RWPE2 (cell line): ENCODE results near the gene IPPK.

Experiments used
- ATAC-seq: fragments of 200-7000 bp; cut with Tn5 transposase; 3 replicates; pipeline ENCODE4 v1.9.1; 2021; ENCODE audit warnings: low read depth
- DNase-seq: peaks from one replicate; pipeline ENCODE4 v3.0.0-alpha.2; 2020; ENCODE audit warnings: low spot score
- H3K27ac ChIP-seq: fragments of 450-650 bp; 2 replicates; pipeline ENCODE4 v1.5.1; 2017; ENCODE audit warnings: mild to moderate bottlenecking; ENCODE audit not compliant: poor library complexity, severe bottlenecking
- H3K27me3 ChIP-seq: fragments of 250-450 bp; sonication (Bioruptor Pico); 2 replicates; pipeline ENCODE4 v1.5.1; 2021; ENCODE audit warnings: mild to moderate bottlenecking, moderate library complexity; ENCODE audit not compliant: insufficient read depth, poor library complexity, severe bottlenecking
- H3K36me3 ChIP-seq: fragments of 250-450 bp; sonication (Bioruptor Pico); 2 replicates; pipeline ENCODE4 v1.5.1; 2020; ENCODE audit warnings: low read depth, mild to moderate bottlenecking, moderate library complexity
- H3K4me1 ChIP-seq: fragments of 250-450 bp; sonication (Bioruptor Pico); 2 replicates; pipeline ENCODE4 v1.5.1; 2021; ENCODE audit warnings: mild to moderate bottlenecking, moderate library complexity; ENCODE audit not compliant: insufficient read depth, poor library complexity, severe bottlenecking
- H3K4me3 ChIP-seq: fragments of 250-450 bp; sonication (Bioruptor Pico); 2 replicates; pipeline ENCODE4 v1.5.1; 2021; ENCODE audit warnings: mild to moderate bottlenecking, moderate library complexity; ENCODE audit not compliant: severe bottlenecking
- H3K9me3 ChIP-seq: fragments of 250-450 bp; sonication (Bioruptor Pico); 2 replicates; pipeline ENCODE4 v1.5.1; 2021; ENCODE audit warnings: mild to moderate bottlenecking, moderate library complexity; ENCODE audit not compliant: severe bottlenecking
- TF ChIP-seq, protein P1 (sequence below): fragments of 450-650 bp; IDR thresholded peaks from one replicate; pipeline ENCODE4 v1.5.1; 2017; ENCODE audit warnings: mild to moderate bottlenecking, moderate library complexity; ENCODE audit not compliant: poor library complexity, severe bottlenecking

The IPPK gene

DNA sequence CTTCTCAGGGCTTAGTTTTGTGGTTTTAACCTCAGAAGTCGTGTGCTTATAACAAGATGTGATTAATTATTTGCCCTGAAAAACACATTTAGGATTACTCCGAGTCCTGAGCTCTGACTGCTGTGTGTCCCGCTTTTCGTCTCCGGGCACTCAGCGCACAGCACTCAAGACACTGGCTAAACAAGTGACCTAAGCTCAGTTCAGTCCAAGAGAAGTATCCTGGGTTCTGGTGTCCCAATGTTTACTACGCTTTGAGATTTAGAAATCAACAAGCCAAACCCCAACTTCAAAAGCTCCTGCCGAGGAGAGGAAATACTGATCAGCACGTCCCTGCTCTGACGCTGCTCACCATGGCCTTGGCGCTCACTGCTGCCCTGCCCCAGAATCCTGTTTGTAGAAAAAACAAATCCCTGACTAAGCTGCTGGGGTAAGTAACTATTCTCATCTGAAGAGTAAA lies 53.2 kb downstream of the IPPK start:
- no peak overlapping the region for H3K27ac ChIP-seq
- ATAC-seq, result no peak

GRCh38 chr9:92616199-92616641 lies 53.7 kb downstream of the IPPK start:
- TF ChIP-seq, protein P1, sequence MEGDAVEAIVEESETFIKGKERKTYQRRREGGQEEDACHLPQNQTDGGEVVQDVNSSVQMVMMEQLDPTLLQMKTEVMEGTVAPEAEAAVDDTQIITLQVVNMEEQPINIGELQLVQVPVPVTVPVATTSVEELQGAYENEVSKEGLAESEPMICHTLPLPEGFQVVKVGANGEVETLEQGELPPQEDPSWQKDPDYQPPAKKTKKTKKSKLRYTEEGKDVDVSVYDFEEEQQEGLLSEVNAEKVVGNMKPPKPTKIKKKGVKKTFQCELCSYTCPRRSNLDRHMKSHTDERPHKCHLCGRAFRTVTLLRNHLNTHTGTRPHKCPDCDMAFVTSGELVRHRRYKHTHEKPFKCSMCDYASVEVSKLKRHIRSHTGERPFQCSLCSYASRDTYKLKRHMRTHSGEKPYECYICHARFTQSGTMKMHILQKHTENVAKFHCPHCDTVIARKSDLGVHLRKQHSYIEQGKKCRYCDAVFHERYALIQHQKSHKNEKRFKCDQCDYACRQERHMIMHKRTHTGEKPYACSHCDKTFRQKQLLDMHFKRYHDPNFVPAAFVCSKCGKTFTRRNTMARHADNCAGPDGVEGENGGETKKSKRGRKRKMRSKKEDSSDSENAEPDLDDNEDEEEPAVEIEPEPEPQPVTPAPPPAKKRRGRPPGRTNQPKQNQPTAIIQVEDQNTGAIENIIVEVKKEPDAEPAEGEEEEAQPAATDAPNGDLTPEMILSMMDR, result no peak
- Histone ChIP-seq H3K27me3 (no peaks in the 10 kb centered on the region), H3K27ac (no peak overlapping the region), H3K4me1 (no peaks in the 10 kb centered on the region), H3K9me3 (no peaks in the 10 kb centered on the region), H3K36me3 (peaks cover 24% of the 10 kb centered on the region), H3K4me3 (no peak overlapping the region)
- DNase-seq (no peak), ATAC-seq (no peak)

More for the DNA sequence above, 53.2 kb downstream of the IPPK start:
- Histone ChIP-seq H3K27me3 (no peaks in the 10 kb centered on the region), H3K9me3 (no peaks in the 10 kb centered on the region), H3K36me3 (peaks cover 24% of the 10 kb centered on the region), H3K4me3 (no peak overlapping the region), H3K4me1 (no peaks in the 10 kb centered on the region)
- TF ChIP-seq, protein P1, result no peak
- no peak for DNase-seq

DNA sequence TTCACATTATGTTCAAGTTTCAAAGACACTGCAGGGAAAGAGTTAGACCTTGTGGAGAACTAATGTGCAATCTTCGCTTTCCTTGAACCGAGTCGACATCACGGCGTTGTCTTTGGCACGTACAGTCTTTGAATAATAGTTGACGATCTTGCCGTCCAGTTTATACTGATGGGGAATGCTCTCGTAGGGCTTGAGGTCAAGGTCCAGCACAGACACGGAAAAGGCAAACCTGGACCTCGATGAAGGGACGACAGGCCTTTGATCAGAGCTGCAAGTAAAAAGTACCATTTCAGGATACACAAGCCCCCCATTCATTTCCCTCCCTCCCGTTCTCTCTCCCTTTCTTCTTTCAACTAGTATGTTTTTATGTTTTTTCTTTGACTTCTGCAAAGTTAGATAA lies 54.1 kb downstream of the IPPK start:
- no peak for ATAC-seq
- peaks cover 24% of the 10 kb centered on the region for H3K36me3 ChIP-seq

GRCh38 chr9:92614763-92615461 lies 55.0 kb downstream of the IPPK start:
- H3K36me3 ChIP-seq, result peaks cover 24% of the 10 kb centered on the region
- no peak overlapping the region for H3K4me3 ChIP-seq
- H3K27me3 ChIP-seq, result no peaks in the 10 kb centered on the region
- DNase-seq (no peak), ATAC-seq (no peak)
- no peak overlapping the region for H3K27ac ChIP-seq
- H3K4me1 ChIP-seq, result no peaks in the 10 kb centered on the region
- H3K9me3 ChIP-seq, result no peaks in the 10 kb centered on the region
- TF ChIP-seq, protein P1, result no peak

More for the DNA sequence above, 54.1 kb downstream of the IPPK start:
- Histone ChIP-seq H3K27ac (no peak overlapping the region), H3K27me3 (no peaks in the 10 kb centered on the region), H3K9me3 (no peaks in the 10 kb centered on the region), H3K4me3 (no peak overlapping the region), H3K4me1 (no peaks in the 10 kb centered on the region)
- no peak for DNase-seq
- TF ChIP-seq, protein P1, result no peak

- no peaks in the 10 kb centered on the region for H3K4me1 ChIP-seq
- H3K27ac ChIP-seq, result no peak overlapping the region
- H3K4me3 ChIP-seq, result no peak overlapping the region
- DNase-seq (no peak), ATAC-seq (no peak)
- H3K27me3 ChIP-seq, result no peaks in the 10 kb centered on the region
- no peaks in the 10 kb centered on the region for H3K9me3 ChIP-seq
- TF ChIP-seq, protein P1, result no peak
- H3K36me3 ChIP-seq, result peaks cover 24% of the 10 kb centered on the region
These were observed 55.8 kb downstream of the IPPK start for GRCh38 chr9:92614123-92614510.
